Measurements from ENCODE around the gene P2RY2.

- TF ChIP-seq ZNF146 (CRISPR knock-in tag; IDR thresholded peaks at IDR 0.05; ENCODE audit: unreplicated experiment), result no peak
- TF ChIP-seq ZKSCAN1 (IDR thresholded peaks at IDR 0.05; ENCODE audit: low read depth, low read length), result no peak
- no peak for TF ChIP-seq USF2 (CRISPR knock-in tag; IDR thresholded peaks at IDR 0.05)
- no peak for TF ChIP-seq ETS1 (conservative IDR thresholded peaks at IDR 0.05; ENCODE audit: control insufficient read depth, low read depth, low read length)
- TF ChIP-seq ZNF639 (CRISPR knock-in tag; conservative IDR thresholded peaks at IDR 0.05 in 1 of 2, IDR thresholded peaks at IDR 0.05 in 1 of 2), result no peak
- TF ChIP-seq EZH2 (IDR thresholded peaks at IDR 0.05; ENCODE audit: borderline replicate concordance, low read depth, low read length), result no peak
- no peak for TF ChIP-seq ZNF318 (IDR thresholded peaks at IDR 0.05; ENCODE audit: borderline replicate concordance in 1 of 2, low read depth in 1 of 2)
- TF ChIP-seq HCFC1 (IDR thresholded peaks at IDR 0.05; ENCODE audit: low read depth, low read length), result no peak
- no peak for TF ChIP-seq TEAD2 (tag; IDR thresholded peaks at IDR 0.05)
- no peak for TF ChIP-seq HDGF (IDR thresholded peaks at IDR 0.05)
- TF ChIP-seq ZC3H8 (IDR thresholded peaks at IDR 0.05), result no peak
- no peak for TF ChIP-seq CTCF (IDR thresholded peaks at IDR 0.05 in 2 of 3, conservative IDR thresholded peaks at IDR 0.05 in 1 of 3; ENCODE audit: insufficient read depth in 2 of 3, low read depth in 1 of 3, low read length in 3 of 3)
These were observed 63.2 kb downstream of the P2RY2 start for GRCh38 chr11:73281201-73281741.

All from K562 (cell line).